Uterus (tissue), 2 donors: ENCODE data around the gene KCNAB1.

Experiments used
- POLR2A ChIP-seq, 2 donors: fragments of 450-650 bp; IDR thresholded peaks; one replicate each; pipeline ENCODE4 v1.6.1; 2016; ENCODE audit warnings: antibody characterized with exemption in 2 of 2, mild to moderate bottlenecking in 1 of 2, moderate library complexity in 1 of 2
- TF ChIP-seq, protein P1 (sequence below), 4 experiments: fragments of 200-600 bp in 2 of 4; fragments of 450-650 bp in 2 of 4; sonication (generic) in 2 of 4; IDR thresholded peaks; one replicate each; pipeline ENCODE4 v1.5.1; 2016 to 2019; ENCODE audit warnings: antibody characterized with exemption in 4 of 4, mild to moderate bottlenecking in 2 of 4, moderate library complexity in 1 of 4

DNA sequence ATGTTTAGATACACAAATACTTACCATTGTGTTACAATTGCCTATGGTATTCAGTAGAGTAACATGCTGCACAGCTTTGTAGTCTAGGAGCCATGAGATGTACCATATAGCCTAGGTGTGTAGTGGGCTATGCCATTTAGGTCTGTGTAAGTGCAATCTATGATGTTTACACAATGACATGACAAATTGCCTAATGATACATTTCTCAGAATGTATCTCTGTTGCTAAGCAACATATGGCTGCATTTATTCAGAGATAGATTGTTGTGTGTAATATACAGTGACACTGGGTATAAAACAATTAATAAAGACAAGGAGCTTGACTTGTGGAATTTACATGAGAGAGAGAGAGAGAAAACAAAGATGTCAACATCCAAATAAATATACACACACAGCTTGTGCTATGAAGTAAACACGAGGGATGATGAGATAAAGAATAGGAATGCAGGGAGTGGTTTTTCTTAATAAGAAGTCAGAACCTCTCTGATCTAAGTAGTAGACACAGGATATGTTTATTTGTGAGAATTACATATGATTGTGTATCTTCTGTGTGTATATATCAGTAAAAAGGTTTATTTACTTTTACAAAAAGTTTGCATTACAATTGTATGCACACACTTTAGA, 110.0 kb downstream of the KCNAB1 start:
- TF ChIP-seq, protein P1, sequence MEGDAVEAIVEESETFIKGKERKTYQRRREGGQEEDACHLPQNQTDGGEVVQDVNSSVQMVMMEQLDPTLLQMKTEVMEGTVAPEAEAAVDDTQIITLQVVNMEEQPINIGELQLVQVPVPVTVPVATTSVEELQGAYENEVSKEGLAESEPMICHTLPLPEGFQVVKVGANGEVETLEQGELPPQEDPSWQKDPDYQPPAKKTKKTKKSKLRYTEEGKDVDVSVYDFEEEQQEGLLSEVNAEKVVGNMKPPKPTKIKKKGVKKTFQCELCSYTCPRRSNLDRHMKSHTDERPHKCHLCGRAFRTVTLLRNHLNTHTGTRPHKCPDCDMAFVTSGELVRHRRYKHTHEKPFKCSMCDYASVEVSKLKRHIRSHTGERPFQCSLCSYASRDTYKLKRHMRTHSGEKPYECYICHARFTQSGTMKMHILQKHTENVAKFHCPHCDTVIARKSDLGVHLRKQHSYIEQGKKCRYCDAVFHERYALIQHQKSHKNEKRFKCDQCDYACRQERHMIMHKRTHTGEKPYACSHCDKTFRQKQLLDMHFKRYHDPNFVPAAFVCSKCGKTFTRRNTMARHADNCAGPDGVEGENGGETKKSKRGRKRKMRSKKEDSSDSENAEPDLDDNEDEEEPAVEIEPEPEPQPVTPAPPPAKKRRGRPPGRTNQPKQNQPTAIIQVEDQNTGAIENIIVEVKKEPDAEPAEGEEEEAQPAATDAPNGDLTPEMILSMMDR (IDR thresholded peaks at IDR 0.05): no peak
- no peak for TF ChIP-seq POLR2A (IDR thresholded peaks at IDR 0.05)
